Tibial nerve (tissue), 4 donors: ENCODE results near the gene MMD. TPM values are rescaled to one million over a fixed set of nuclear protein-coding genes. Genes with fewer than 3 reads are reported as not detected.

Experiments used
- DNase-seq, 2 donors: peaks; one replicate each; pipeline ENCODE4 v3.0.0-alpha.2; 2019; ENCODE audit warnings: low spot score in 2 of 2
- H3K27ac ChIP-seq, 4 donors: fragments of 200-600 bp; sonication (generic) in 3 of 4; one replicate each; pipeline ENCODE4 v1.5.1; 2017 to 2019; ENCODE audit warnings: mild to moderate bottlenecking in 1 of 4
- H3K27me3 ChIP-seq, 2 donors: fragments of 200-600 bp; sonication (generic) in 1 of 2; one replicate each; pipeline versions ENCODE4 v1.5.1 to v1.6.0; 2017 to 2019
- H3K36me3 ChIP-seq, 3 donors: fragments of 200-600 bp; sonication (generic); one replicate each; pipeline ENCODE4 v1.5.1; 2018 to 2019
- H3K4me1 ChIP-seq, 4 donors: fragments of 200-600 bp; sonication (generic) in 3 of 4; one replicate each; pipeline ENCODE4 v1.5.1; 2017 to 2019
- H3K4me3 ChIP-seq, 4 donors: fragments of 200-600 bp; sonication (generic) in 3 of 4; one replicate each; pipeline ENCODE4 v1.5.1; 2017 to 2019; ENCODE audit warnings: mild to moderate bottlenecking in 1 of 4, moderate library complexity in 1 of 4
- H3K9me3 ChIP-seq, 4 donors: fragments of 200-600 bp; sonication (generic) in 3 of 4; one replicate each; pipeline ENCODE4 v1.5.1; 2017 to 2019
- EP300 ChIP-seq, 2 donors: sonication (generic); formaldehyde crosslinking; IDR thresholded peaks; one replicate each; pipeline ENCODE4 v1.6.1; 2017; ENCODE audit warnings: antibody characterized with exemption in 2 of 2, mild to moderate bottlenecking in 1 of 2
- POLR2A ChIP-seq, 2 donors: fragments of 450-650 bp; IDR thresholded peaks; one replicate each; pipeline ENCODE4 v1.6.1; 2017; ENCODE audit warnings: antibody characterized with exemption in 2 of 2, mild to moderate bottlenecking in 2 of 2, moderate library complexity in 2 of 2
- WGBS, 2 donors: methylation state at CpG; one replicate each; pipeline ENCODE4 v1.1.5; 2018; 5-methylcytosine and 5-hydroxymethylcytosine counted together
- total RNA-seq, 4 donors: library from RNA; depleted of rRNA; stranded (reverse); fragments of >200 nt; gene quantifications; one replicate each; pipeline ENCODE4 v1.1.0, GENCODE V29; 2016
- TF ChIP-seq, protein P1 (sequence below), 5 experiments: fragments of 200-600 bp in 3 of 5; fragments of 450-650 bp in 2 of 5; sonication (generic) in 3 of 5; IDR thresholded peaks; one replicate each; pipeline ENCODE4 v1.5.1; 2016 to 2019; ENCODE audit warnings: antibody characterized with exemption in 5 of 5, mild to moderate bottlenecking in 3 of 5, moderate library complexity in 2 of 5

The MMD gene
- total RNA-seq, 4 donors from 2014 or later, result 16.1 to 60.9 (median 37.7) TPM

DNA sequence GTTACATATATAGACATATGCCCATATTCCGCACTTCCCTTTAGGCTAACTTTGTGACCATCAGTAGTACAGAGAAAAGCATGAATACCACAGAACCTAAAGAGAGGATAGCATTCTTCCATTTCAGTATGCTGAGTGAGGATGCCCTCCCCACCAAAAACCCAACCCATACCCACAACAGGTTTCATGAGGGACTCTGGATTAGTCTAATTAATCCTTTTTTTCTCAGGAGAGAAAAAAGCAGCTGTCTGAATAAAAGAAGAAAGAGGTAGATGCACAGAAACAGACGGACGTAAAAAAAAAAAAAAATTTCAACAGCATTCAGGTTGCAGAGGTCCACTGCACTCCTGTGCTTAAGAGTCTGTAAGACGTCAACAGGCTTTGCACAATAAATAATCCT is 6.7 kb downstream of the MMD start:
- Histone ChIP-seq H3K9me3 (no peaks in the 10 kb centered on the region), H3K36me3 (peaks cover 0 to 24% (median 0%) of the 10 kb centered on the region in 3 donors), H3K4me3 (no peak overlapping the region), H3K4me1 (peaks cover 0 to 8% (median under 1%) of the 10 kb centered on the region in 4 donors), H3K27ac (no peak overlapping the region), H3K27me3 (no peaks in the 10 kb centered on the region)
- WGBS, 2 donors, result 91 to 93% methylated on average over 4 of the region's 4 CpGs
- no peak for TF ChIP-seq POLR2A (IDR thresholded peaks at IDR 0.05)
- TF ChIP-seq, protein P1, sequence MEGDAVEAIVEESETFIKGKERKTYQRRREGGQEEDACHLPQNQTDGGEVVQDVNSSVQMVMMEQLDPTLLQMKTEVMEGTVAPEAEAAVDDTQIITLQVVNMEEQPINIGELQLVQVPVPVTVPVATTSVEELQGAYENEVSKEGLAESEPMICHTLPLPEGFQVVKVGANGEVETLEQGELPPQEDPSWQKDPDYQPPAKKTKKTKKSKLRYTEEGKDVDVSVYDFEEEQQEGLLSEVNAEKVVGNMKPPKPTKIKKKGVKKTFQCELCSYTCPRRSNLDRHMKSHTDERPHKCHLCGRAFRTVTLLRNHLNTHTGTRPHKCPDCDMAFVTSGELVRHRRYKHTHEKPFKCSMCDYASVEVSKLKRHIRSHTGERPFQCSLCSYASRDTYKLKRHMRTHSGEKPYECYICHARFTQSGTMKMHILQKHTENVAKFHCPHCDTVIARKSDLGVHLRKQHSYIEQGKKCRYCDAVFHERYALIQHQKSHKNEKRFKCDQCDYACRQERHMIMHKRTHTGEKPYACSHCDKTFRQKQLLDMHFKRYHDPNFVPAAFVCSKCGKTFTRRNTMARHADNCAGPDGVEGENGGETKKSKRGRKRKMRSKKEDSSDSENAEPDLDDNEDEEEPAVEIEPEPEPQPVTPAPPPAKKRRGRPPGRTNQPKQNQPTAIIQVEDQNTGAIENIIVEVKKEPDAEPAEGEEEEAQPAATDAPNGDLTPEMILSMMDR (IDR thresholded peaks at IDR 0.05), result no peak
- TF ChIP-seq EP300 (IDR thresholded peaks at IDR 0.05), result no peak
- no peak for DNase-seq

DNA sequence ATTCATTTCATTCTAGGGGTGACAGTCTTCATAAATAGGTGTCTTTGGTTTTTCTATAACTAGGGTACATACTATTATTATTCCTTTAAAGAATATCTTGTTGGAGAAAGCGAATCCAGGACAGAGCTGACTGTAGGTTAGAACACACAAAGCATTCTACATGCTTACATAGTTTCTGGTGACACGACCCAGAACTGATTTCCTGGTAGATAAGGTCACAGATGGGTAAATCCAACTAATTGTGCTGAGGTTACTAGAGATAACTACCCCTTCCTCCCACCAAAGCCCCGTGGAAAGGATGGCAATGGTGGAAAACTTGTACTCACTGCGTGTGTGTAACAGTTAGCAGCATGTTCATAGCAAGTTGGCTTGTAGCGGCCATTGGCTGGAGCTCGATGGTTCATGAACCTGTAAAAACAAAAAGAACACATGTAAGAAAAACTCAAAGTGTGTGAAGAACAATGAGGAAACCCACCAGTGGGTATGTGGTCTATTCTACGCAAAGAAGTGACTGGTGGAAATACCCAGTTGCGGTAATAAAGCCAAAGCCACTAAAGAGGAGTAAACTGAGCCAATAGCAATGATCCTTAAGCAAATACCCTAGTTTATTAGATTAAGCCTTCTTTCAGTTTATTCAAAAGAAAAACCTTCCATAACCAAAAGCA is 7.7 kb downstream of the MMD start:
- no peaks in the 10 kb centered on the region for H3K9me3 ChIP-seq
- H3K4me3 ChIP-seq, result no peak overlapping the region
- no peak for DNase-seq
- WGBS, 2 donors, result 96% methylated on average over 8 of the region's 8 CpGs
- no peaks in the 10 kb centered on the region for H3K4me1 ChIP-seq
- no peaks in the 10 kb centered on the region for H3K27me3 ChIP-seq
- no peak overlapping the region for H3K27ac ChIP-seq
- peaks cover 0 to 35% (median 3%) of the 10 kb centered on the region in 3 donors for H3K36me3 ChIP-seq
- TF ChIP-seq, protein P1 (IDR thresholded peaks at IDR 0.05), result no peak
- TF ChIP-seq POLR2A (IDR thresholded peaks at IDR 0.05) (no peak), EP300 (IDR thresholded peaks at IDR 0.05) (no peak)

DNA sequence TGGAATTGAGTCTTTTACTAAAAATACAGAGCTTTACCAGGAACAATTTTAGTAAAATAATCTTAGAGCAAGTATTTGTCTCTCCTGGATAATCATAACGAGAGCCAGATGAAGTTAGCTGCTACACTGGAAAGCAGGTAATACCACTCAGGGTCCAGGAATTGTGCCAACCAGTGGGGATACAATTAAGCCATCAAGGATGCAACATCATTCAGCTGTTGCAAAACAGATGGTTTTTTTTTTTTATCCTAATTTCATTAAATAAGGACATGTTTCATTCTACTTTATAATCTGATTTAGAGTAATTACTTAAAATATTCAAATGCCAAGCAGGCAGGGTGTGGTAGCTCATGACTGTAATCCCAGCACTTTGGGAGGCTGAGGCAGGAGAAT is 10.2 kb downstream of the MMD start:
- no peak overlapping the region for H3K4me3 ChIP-seq
- H3K4me1 ChIP-seq, result no peaks in the 10 kb centered on the region
- H3K27me3 ChIP-seq, result no peaks in the 10 kb centered on the region
- peaks cover 0 to 59% (median 3%) of the 10 kb centered on the region in 3 donors for H3K36me3 ChIP-seq
- H3K27ac ChIP-seq, result no peak overlapping the region
- no peak for DNase-seq
- H3K9me3 ChIP-seq, result no peaks in the 10 kb centered on the region
- 96 to 98% methylated on average over 1 of the region's 1 CpG for WGBS, 2 donors
- TF ChIP-seq EP300 (IDR thresholded peaks at IDR 0.05) (no peak), POLR2A (IDR thresholded peaks at IDR 0.05) (no peak)
- TF ChIP-seq, protein P1 (IDR thresholded peaks at IDR 0.05), result no peak

DNA sequence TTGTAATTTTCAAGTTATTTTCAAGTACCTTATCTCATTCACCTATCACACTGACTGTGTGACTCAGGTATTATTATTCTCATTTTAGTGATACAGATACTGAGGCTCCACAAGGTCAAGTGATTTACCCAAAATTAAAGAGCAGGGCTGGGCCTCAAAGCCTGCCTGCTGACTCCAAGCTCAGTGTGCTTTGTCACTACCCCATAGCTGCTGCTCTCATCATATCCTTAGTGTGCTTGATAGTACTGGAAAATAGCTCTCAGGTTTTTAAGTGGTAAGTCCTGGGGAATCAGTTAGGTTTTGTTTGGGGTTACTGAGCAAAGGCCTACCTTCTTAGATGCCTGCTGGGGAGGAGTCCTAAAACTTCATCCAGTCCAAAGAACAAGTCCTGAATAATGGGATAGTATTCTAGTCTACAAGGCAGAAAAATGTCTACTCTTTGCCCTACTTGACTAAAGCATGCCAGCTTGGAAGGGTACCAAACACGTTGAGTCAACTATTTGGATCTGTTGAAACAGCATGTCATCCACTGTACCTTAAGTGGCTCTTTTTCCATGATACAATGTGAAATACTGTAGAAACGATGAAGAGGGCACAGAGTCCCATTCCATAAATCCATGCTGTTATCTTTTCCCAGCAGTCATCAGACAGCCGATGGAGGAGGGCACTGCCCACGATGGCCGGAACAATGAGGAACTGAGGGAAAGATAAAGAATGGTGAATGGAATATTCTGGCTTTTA is 10.7 kb downstream of the MMD start:
- H3K36me3 ChIP-seq, result peaks cover 0 to 64% (median 3%) of the 10 kb centered on the region in 3 donors
- H3K27ac ChIP-seq, result no peak overlapping the region
- 85 to 89% methylated on average over 5 of the region's 5 CpGs for WGBS, 2 donors
- H3K27me3 ChIP-seq, result no peaks in the 10 kb centered on the region
- no peak for TF ChIP-seq POLR2A (IDR thresholded peaks at IDR 0.05)
- TF ChIP-seq, protein P1 (IDR thresholded peaks at IDR 0.05), result no peak
- TF ChIP-seq EP300 (IDR thresholded peaks at IDR 0.05), result no peak
- no peaks in the 10 kb centered on the region for H3K9me3 ChIP-seq
- H3K4me3 ChIP-seq, result no peak overlapping the region
- no peaks in the 10 kb centered on the region for H3K4me1 ChIP-seq
- DNase-seq, result no peak
